HCT116 (cell line): ENCODE data around the gene AZIN2. TPM values are rescaled to one million over a fixed set of nuclear protein-coding genes. Genes with fewer than 3 reads are reported as not detected.

Experiments used
- ATAC-seq: fragments of 200-7000 bp; cut with Tn5 transposase; 2 replicates; pipeline ENCODE4 v1.9.1; 2020; ENCODE audit warnings: mild to moderate bottlenecking, moderate library complexity
- BruUV-seq: library from RNA; stranded (reverse); fragments of 400-500 nt; replicated peaks from 2 replicates; lab custom pipeline; 2021; lab: Mats Ljungman, UMichigan
- CTCF ChIA-PET: fragments of 300-600 bp; sonication (Branson Sonifier 250); formaldehyde crosslinking; loops from one replicate; lab custom pipeline; 2021; ENCODE audit warnings: antibody characterized with exemption; lab: Charles Lee
- POLR2A ChIA-PET: fragments of 300-600, 350-600 bp; sonication (Branson Sonifier 250); formaldehyde crosslinking; loops from one replicate; lab custom pipeline; 2021; ENCODE audit warnings: antibody characterized with exemption; lab: Charles Lee
- RAD21 ChIA-PET, 2 experiments: fragments of 300-600 bp; sonication (Branson Sonifier 250); formaldehyde crosslinking; loops; one replicate each; lab custom pipeline; 2023; ENCODE audit warnings: low total read pairs in 2 of 2; ENCODE audit not compliant: uncharacterized antibody in 2 of 2, unreplicated experiment in 2 of 2, low non-redundant PET in 1 of 2; lab: Charles Lee
- DNase-seq: peaks from one replicate; pipeline ENCODE4 v3.0.0-alpha.2; 2010; ENCODE audit warnings: low read depth, low spot score
- H2AFZ ChIP-seq: fragments of 200-600 bp; shearing (Covaris generic), sonication (generic); 2 replicates; pipeline ENCODE4 v1.6.1; 2017; ENCODE audit warnings: low read depth, mixed run types, mixed read lengths, antibody characterized with exemption, low read length; ENCODE audit not compliant: poor library complexity, severe bottlenecking
- H3K27ac ChIP-seq: 2 replicates; pipeline ENCODE4 v1.5.1; 2012; ENCODE audit warnings: low read depth, low read length
- H3K27me3 ChIP-seq: fragments of 200-600 bp; sonication (generic); 2 replicates; pipeline ENCODE4 v1.6.1; 2016; ENCODE audit warnings: mixed run types, low read length, mixed read lengths; ENCODE audit not compliant: insufficient read depth
- H3K36me3 ChIP-seq, 2 experiments: fragments of 200-500 bp in 1 of 2; fragments of 200-600 bp in 1 of 2; sonication (Bioruptor generic) in 1 of 2; sonication (generic) in 1 of 2; 2 replicates each; pipeline versions ENCODE4 v1.5.1 to v1.6.1; 2014 to 2016; ENCODE audit warnings: low read length in 2 of 2, inconsistent platforms in 1 of 2, mixed read lengths in 1 of 2, mixed run types in 1 of 2; ENCODE audit not compliant: insufficient read depth in 2 of 2, control insufficient read depth in 1 of 2
- H3K4me1 ChIP-seq, 2 experiments: fragments of 200-600 bp in 1 of 2; sonication (generic) in 1 of 2; 2 replicates each; pipeline versions ENCODE4 v1.5.1 to v1.6.1; 2012 to 2017; ENCODE audit warnings: low read length in 2 of 2, inconsistent platforms in 1 of 2, mild to moderate bottlenecking in 1 of 2, mixed read lengths in 1 of 2, mixed run types in 1 of 2, moderate library complexity in 1 of 2; ENCODE audit not compliant: insufficient read depth in 2 of 2, control insufficient read depth in 1 of 2
- H3K4me2 ChIP-seq: fragments of 200-600 bp; sonication (generic); 2 replicates; pipeline ENCODE4 v1.6.1; 2017; ENCODE audit warnings: mixed run types, low read length, mixed read lengths
- H3K4me3 ChIP-seq, 2 experiments: fragments of 200-600 bp in 1 of 2; sonication (generic) in 1 of 2; replicated peaks in 1 of 2; 2 replicates each; pipeline ENCODE4 v1.5.1; 2011 to 2016; ENCODE audit warnings: low read length in 2 of 2, control low read depth in 1 of 2, low read depth in 1 of 2, mild to moderate bottlenecking in 1 of 2, mixed read lengths in 1 of 2, mixed run types in 1 of 2
- H3K79me2 ChIP-seq: fragments of 200-600 bp; sonication (generic); 2 replicates; pipeline ENCODE4 v1.6.1; 2017; ENCODE audit warnings: mild to moderate bottlenecking, mixed run types, low read length, moderate library complexity, mixed read lengths; ENCODE audit not compliant: insufficient read depth
- H3K9ac ChIP-seq: fragments of 200-600 bp; sonication (generic); 2 replicates; pipeline ENCODE4 v1.6.1; 2016; ENCODE audit warnings: low read length, mixed read lengths
- H3K9me2 ChIP-seq: fragments of 200-600 bp; sonication (generic), shearing (Covaris generic); 2 replicates; pipeline ENCODE4 v1.6.1; 2017; ENCODE audit warnings: mixed run types, mild to moderate bottlenecking, moderate library complexity; ENCODE audit not compliant: insufficient read depth
- H3K9me3 ChIP-seq, 2 experiments: fragments of 200-500 bp in 1 of 2; fragments of 200-600 bp in 1 of 2; sonication (Bioruptor generic) in 1 of 2; sonication (generic) in 1 of 2; 2 replicates each; pipeline ENCODE4 v1.6.1; 2014 to 2017; ENCODE audit warnings: low read length in 2 of 2, mixed read lengths in 2 of 2, inconsistent platforms in 1 of 2, low read depth in 1 of 2, mild to moderate bottlenecking in 1 of 2, mixed run types in 1 of 2, moderate library complexity in 1 of 2; ENCODE audit not compliant: control insufficient read depth in 1 of 2, insufficient read depth in 1 of 2
- H4K20me1 ChIP-seq: fragments of 200-600 bp; sonication (generic), shearing (Covaris generic); 2 replicates; pipeline ENCODE4 v1.6.1; 2017; ENCODE audit warnings: mixed run types, mild to moderate bottlenecking, moderate library complexity; ENCODE audit not compliant: insufficient read depth
- ATF3 ChIP-seq: IDR thresholded peaks from 2 replicates; pipeline ENCODE4 v1.6.1; 2012
- CBX3 ChIP-seq: IDR thresholded peaks from 2 replicates; pipeline ENCODE4 v1.6.1; 2012; ENCODE audit warnings: low read depth
- CEBPB ChIP-seq: IDR thresholded peaks from 2 replicates; pipeline ENCODE4 v1.6.1; 2012; ENCODE audit warnings: low read depth
- EGR1 ChIP-seq: IDR thresholded peaks from 2 replicates; pipeline ENCODE4 v1.6.1; 2012; ENCODE audit warnings: low read depth
- ELF1 ChIP-seq: IDR thresholded peaks from 2 replicates; pipeline ENCODE4 v1.6.1; 2012; ENCODE audit warnings: low read depth, borderline replicate concordance
- EZH2 ChIP-seq: fragments of 200-600 bp; sonication (generic); IDR thresholded peaks from 2 replicates; pipeline ENCODE4 v1.6.1; 2017; ENCODE audit warnings: antibody characterized with exemption, mixed run types
- EZH2phosphoT487 ChIP-seq: fragments of 200-600 bp; IDR thresholded peaks from 2 replicates; pipeline ENCODE4 v1.6.1; 2018; ENCODE audit warnings: antibody characterized with exemption, borderline replicate concordance
- JUND ChIP-seq: IDR thresholded peaks from 2 replicates; pipeline ENCODE4 v1.6.1; 2012
- SIN3A ChIP-seq: IDR thresholded peaks from 2 replicates; pipeline ENCODE4 v1.6.1; 2012; ENCODE audit warnings: low read depth
- SP1 ChIP-seq: IDR thresholded peaks from 2 replicates; pipeline ENCODE4 v1.6.1; 2012; ENCODE audit warnings: low read depth
- SRF ChIP-seq: IDR thresholded peaks from 2 replicates; pipeline ENCODE4 v1.6.1; 2012; ENCODE audit warnings: low read depth
- TCF7L2 ChIP-seq: IDR thresholded peaks from 2 replicates; pipeline ENCODE4 v1.7.0; 2011; ENCODE audit warnings: borderline replicate concordance, inconsistent platforms; ENCODE audit not compliant: insufficient read depth, insufficient read length; ENCODE audit errors: extremely low read depth
- YY1 ChIP-seq: IDR thresholded peaks from 2 replicates; pipeline ENCODE4 v1.6.1; 2011; ENCODE audit warnings: low read length, low read depth, moderate library complexity, mild to moderate bottlenecking; ENCODE audit not compliant: insufficient replicate concordance; ENCODE audit errors: extremely low read depth
- ZBTB33 ChIP-seq: IDR thresholded peaks from 2 replicates; pipeline ENCODE4 v1.6.1; 2011; ENCODE audit warnings: mild to moderate bottlenecking, low read length, moderate library complexity; ENCODE audit not compliant: insufficient replicate concordance; ENCODE audit errors: extremely low read depth
- ZNF274 ChIP-seq: fragments of 200-500 bp; sonication (Bioruptor generic); IDR thresholded peaks from 2 replicates; pipeline ENCODE4 v1.6.1; 2014; ENCODE audit warnings: mild to moderate bottlenecking, low read depth, low read length, inconsistent platforms
- intact Hi-C: fragments of 100-400 bp; cut with micrococcal nuclease; formaldehyde crosslinking; loops from 2 replicates; pipeline ENCODE4 v1.10.0; 2022
- total RNA-seq: library from RNA; stranded (reverse); gene quantifications from one replicate; pipeline ENCODE4 v1.2.1, GENCODE V29; 2021; ENCODE audit not compliant: unreplicated experiment
- TF ChIP-seq, protein P1 (sequence below): IDR thresholded peaks from 2 replicates; pipeline ENCODE4 v1.6.1; 2012

Gene AZIN2
- total RNA-seq, 1 experiment from 2014 or later, result 7.8 TPM

DNA sequence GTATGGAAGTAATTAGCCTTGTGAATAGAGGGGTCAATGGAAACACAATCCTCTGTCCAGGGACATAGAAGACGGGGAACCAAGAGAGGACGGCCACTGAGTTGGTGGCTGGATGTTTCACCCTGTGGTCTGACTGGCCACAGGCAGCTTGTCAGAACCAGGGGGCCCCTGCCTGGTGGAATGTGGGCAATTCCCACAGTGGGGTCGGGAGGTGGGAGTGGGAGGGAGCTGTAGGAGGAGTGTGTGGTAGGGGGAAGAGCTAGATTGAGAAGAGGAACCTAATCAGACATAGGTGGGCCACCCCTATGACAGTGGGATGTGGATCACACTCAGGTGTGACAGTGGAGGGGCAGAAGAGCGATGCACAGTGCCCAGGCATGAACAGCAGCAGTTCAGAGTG lies 69.6 kb downstream of the AZIN2 start:
- Histone ChIP-seq H3K27ac (no peak overlapping the region), H3K9me2 (no peaks in the 10 kb centered on the region), H3K4me2 (no peak overlapping the region), H3K36me3 (peaks cover 0 to 3% of the 10 kb centered on the region in 2 experiments; a peak in 1 of 4 replicates), H3K9ac (no peak overlapping the region), H3K4me3 (no peak overlapping the region), H3K4me1 (0 out of 4 replicates have a peak, but pooled peaks cover 0 to 4% of the 10 kb centered on the region in 2 experiments), H3K9me3 (no peaks in the 10 kb centered on the region), H3K79me2 (no peaks in the 10 kb centered on the region), H2AFZ (no peak overlapping the region), H4K20me1 (no peaks in the 10 kb centered on the region), H3K27me3 (no peaks in the 10 kb centered on the region)
- DNase-seq (no peak), ATAC-seq (no peak)
- BruUV-seq, result no TSS peak
- RAD21 ChIA-PET, result no interaction called here
- CTCF ChIA-PET, result interaction anchor here (1.0 kb wide), 1 partner anchor 12 kb away, joined by 3 read pairs; no protein-coding TSS in a partner anchor
- TF ChIP-seq TCF7L2 (no peak), ZBTB33 (no peak), SRF (no peak), SP1 (no peak), ZNF274 (no peak), YY1 (no peak), EZH2 (no peak), CEBPB (no peak), SIN3A (no peak), EZH2phosphoT487 (no peak), ELF1 (no peak), ATF3 (no peak), EGR1 (no peak), CBX3 (no peak), JUND (no peak)
- TF ChIP-seq, protein P1, sequence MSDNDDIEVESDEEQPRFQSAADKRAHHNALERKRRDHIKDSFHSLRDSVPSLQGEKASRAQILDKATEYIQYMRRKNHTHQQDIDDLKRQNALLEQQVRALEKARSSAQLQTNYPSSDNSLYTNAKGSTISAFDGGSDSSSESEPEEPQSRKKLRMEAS, result no peak
- intact Hi-C loops, result no loop called here
- POLR2A ChIA-PET, result no interaction called here
